CD4-positive, alpha-beta memory T cell (primary cell): ENCODE results near the gene RSL1D1. TPM values are rescaled to one million over a fixed set of nuclear protein-coding genes. Genes with fewer than 3 reads are reported as not detected.

Source experiments
- polyA plus RNA-seq, 2 donors: library from polyadenylated mRNA; unstranded; fragments of 300-500 nt; fragmentation: Illumina TruSeq; gene quantifications; one replicate each; pipeline ENCODE4 v1.2.3, GENCODE V29; 2021
- total RNA-seq, 2 experiments: library from RNA; stranded (reverse); gene quantifications; one replicate each; pipeline ENCODE4 v1.2.3, GENCODE V29; 2021

Gene RSL1D1
- total and polyA plus RNA-seq, 4 experiments from 2014 or later = 124 to 325 (median 193) TPM

Other genes starting within 250 kb of the RSL1D1 start
- gene SNN, start 183.1 kb downstream of the RSL1D1 start, total RNA-seq = 10 to 100 TPM; 19.2 to 20.4 TPM
- gene SNN, start 183.1 kb downstream of the RSL1D1 start, polyA plus RNA-seq = 10 to 100 TPM; 16.1 to 16.7 TPM
- 10 to 100 TPM; 51.7 to 59.8 TPM for gene TXNDC11, start 108.7 kb downstream of the RSL1D1 start, total RNA-seq
- gene TXNDC11, start 108.7 kb downstream of the RSL1D1 start, polyA plus RNA-seq = 10 to 100 TPM; 54.7 to 62.6 TPM
- 10 to 100 TPM; 85.0 to 92.1 TPM for gene ZC3H7A, start 54.3 kb downstream of the RSL1D1 start, total RNA-seq
- 10 to 100 TPM; 39.9 to 47.6 TPM for gene ZC3H7A, start 54.3 kb downstream of the RSL1D1 start, polyA plus RNA-seq
- gene GSPT1, start 64.4 kb upstream of the RSL1D1 start, total RNA-seq = 10 to 100 TPM; 97.9 to 99.5 TPM
- 100 to 1,000 TPM in 1 of 2 donors, 10 to 100 TPM in 1; 89.0 to 106 TPM for gene GSPT1, start 64.4 kb upstream of the RSL1D1 start, polyA plus RNA-seq
- gene NPIPB2, start 90.5 kb upstream of the RSL1D1 start, total RNA-seq = 10 to 100 TPM in 1 of 2 experiments, 1 to 10 TPM in 1; 9.0 to 16.0 TPM
- 1 to 10 TPM in 1 of 2 donors, not detected in 1; 1.8 TPM for gene NPIPB2, start 90.5 kb upstream of the RSL1D1 start, polyA plus RNA-seq
- gene TNFRSF17, start 113.7 kb upstream of the RSL1D1 start, total RNA-seq = not detected
- 1 to 10 TPM in 1 of 2 donors, not detected in 1; 3.0 TPM for gene TNFRSF17, start 113.7 kb upstream of the RSL1D1 start, polyA plus RNA-seq
- gene SNX29, start 125.2 kb upstream of the RSL1D1 start, total RNA-seq = 10 to 100 TPM; 26.6 to 29.2 TPM
- 10 to 100 TPM in 1 of 2 donors, 1 to 10 TPM in 1; 5.8 to 18.0 TPM for gene SNX29, start 125.2 kb upstream of the RSL1D1 start, polyA plus RNA-seq